CMK (cell line): Measurements from ENCODE around the gene TEX54.
"Not testable (repeated sequence)": the region's sequence is repeated elsewhere in the genome, so short reads cannot be mapped to it uniquely, and the experiment has no call there.

ENCODE experiments used
- DNase-seq: peaks from one replicate; pipeline ENCODE4 v3.0.0-alpha.2; 2010; ENCODE audit warnings: low read depth

TEX54 gene

GRCh38 chr11:62855571-62856332, 23.1 kb upstream of the TEX54 start:
- peak; percentile 99 for DNase-seq

- DNase-seq, result no peak
Measured at GRCh38 chr11:62854825-62855570, 22.4 kb upstream of the TEX54 start.

DNA sequence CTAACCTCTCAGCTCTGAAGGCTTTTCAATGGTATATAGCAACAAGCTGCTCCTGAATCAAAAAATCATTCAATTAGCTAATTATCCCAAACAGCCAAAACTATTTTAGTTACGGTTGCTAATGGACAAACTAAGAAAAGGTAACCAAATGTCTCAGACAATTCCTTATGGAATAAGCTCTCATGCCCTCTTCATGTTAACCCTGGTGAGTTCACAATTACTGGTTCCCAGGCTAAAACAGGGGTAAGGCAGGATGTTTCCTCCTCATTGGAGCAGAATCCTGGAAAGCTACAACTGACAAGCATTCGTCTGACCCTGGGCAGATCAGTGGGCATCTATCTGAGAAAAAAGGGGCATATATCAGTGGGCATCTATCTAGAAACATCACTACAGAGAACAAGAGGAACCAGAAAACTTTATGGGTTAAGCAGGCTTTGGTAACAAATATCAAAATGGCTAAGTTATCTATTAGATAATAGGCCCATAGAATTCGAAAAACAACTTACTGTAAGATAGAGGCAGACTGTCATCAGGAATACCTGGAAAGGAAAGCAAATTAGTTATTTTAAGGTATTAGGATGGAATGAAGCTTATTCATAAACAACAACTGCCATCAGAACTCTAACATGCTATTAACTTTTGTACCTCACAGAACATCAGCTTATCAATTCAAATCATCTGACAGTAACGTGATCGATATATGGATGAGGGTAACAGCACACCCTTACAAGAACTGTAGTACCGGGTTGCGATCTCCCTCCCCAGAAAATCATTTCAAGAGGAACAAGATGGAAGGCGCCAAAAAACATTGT, 21.6 kb upstream of the TEX54 start:
- DNase-seq, result no peak

- DNase-seq, result no peak
Measured at GRCh38 chr11:62853279-62853965, 20.8 kb upstream of the TEX54 start.

- no peak for DNase-seq
Measured at GRCh38 chr11:62852523-62853188, 20.0 kb upstream of the TEX54 start.

DNA sequence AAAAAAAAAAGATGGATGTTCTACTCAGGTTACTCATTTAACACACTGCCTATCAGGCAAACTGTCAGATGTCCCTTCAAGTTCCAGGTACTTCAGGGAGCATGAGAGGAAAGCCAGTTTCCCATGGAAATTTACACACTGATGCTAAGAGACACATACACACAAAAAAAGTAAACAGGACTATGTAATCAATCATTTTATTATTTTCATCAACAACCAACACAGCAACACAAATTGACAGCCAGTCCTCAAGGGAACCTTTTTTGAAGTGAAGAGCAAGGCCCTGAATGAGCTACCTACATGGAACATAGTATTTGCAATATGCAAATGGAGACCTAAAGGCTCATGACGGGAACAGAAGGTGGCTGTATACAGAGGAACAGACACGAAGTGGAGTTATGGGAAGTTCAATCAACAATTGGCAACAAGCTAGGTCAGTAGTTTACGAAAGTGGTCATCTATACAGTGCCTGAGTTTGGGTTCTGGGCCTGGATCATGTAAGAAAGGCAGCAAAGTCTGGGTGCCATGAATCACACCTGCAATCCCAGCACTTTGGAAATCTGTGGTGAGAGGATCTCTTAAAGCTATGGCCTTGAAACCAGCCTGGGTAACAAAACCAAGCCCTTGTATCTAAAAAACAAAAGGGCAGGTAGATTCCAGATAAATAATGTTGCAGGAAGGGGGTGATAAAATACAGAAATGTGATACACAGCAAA, 19.3 kb upstream of the TEX54 start:
- no peak for DNase-seq

DNA sequence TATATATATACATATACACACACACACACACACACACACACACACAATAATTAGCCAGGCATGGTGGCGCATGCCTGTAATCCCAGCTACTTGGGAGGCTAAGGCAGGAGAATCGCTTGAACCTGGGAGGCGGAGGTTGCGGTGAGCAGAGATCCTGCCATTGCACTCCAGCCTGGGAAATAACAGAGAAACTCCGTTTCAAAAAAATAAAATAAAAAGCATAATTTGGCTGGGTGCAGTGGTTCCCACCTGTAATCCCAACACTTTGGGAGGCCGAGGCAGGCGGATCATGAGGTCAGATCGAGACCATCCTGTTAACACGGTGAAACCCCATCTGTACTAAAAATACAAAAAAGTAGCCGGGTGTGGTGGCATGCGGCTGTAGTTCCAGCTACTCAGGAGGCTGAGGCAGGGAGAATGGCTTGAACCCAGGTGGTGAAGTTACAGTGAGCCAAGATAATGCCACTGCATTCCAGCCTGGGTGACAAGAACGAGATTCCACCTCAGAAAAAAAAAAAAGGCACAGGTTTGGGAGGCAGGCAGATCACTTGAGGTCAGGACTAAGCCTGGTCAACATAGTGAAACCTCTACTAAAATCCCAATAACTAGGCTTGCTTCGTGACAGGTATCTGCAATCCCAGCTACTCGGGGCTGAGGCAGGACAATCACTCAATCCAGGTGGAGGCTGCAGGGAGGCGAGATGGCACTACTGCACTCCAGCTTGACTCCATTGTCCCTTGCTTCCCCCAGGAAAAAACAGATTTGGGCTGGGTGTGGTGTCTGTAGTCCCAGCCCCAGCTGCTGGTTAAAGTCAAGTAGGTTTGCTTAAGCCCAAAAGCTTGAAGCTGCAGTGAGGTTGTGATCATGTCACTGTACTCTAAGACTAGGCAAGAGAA, 18.5 kb upstream of the TEX54 start:
- no peak for DNase-seq

- no peak for DNase-seq
Measured at GRCh38 chr11:62847767-62848314, 15.2 kb upstream of the TEX54 start.

DNA sequence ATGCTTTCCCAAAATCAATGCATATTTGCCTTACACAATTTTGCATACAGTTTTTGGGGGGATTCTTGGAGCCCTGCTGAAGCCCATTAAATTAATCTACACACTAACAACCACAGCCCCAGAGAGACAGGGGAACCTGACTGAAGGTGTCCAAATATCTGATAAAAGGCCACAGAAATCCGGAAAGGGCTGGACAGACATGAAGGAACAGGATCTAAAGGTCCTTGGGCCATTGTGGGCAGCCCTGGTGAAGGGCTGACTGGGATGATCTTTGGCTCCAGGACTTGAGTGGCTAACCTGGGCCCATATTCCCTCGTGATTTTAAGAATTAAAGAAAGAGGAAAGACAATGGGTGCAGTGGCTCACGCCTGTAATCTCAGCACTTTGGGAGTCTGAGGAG, 13.5 kb upstream of the TEX54 start:
- no peak for DNase-seq

GRCh38 chr11:62844154-62844553, 11.5 kb upstream of the TEX54 start:
- DNase-seq, result no peak

DNA sequence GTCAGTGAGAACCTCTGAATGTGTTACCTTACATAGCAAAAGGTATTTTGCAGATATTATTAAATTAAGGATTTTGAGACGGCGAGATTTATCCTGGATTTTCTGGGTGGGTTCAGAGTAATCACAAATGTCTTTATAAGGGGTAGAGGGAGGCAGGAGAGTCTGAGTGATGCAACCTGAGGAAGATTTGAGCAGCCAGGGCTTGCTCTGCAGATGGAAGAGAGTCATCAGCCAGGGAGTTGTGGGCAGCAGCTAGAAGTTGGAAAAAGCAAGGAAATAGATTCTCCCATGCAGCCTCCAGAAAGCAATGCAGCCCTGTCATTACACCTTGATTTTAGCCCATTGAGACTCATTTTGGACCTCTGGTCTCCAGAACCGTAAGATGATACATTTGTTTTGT, 10.8 kb upstream of the TEX54 start:
- no peak for DNase-seq

- not testable (repeated sequence) for DNase-seq
Measured at GRCh38 chr11:62842891-62843290, 10.2 kb upstream of the TEX54 start.

DNA sequence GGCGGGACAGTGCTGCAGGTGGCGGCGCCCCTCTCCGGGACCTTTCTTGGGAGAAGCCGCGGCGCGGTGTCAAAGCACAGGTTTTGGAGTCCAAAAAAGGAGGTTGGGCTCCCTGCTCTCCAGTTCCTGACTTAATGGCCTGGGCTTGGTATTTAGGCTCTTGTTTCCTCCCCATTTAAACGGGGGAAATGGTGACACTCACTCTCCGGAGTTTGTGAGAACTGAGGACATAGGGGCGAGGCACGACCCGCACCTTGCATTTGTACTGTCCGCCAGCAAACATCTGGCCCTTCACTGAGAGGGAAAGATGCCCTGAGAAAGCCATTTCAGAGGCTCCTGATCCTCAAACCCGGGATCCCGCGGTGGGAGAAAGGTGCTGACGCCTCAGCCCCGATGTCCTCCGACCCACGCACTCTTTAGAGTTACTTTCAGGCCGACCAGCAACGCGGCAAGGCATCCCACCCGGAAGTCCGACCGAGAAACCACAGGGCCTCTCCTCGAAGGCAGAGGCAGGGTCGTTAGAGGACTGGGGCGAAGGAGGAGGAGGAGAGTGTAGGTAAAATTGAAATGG, 9.6 kb upstream of the TEX54 start:
- DNase-seq, result no peak

- peak; percentile 93 for DNase-seq
Measured at GRCh38 chr11:62841361-62842170, 8.9 kb upstream of the TEX54 start.

DNA sequence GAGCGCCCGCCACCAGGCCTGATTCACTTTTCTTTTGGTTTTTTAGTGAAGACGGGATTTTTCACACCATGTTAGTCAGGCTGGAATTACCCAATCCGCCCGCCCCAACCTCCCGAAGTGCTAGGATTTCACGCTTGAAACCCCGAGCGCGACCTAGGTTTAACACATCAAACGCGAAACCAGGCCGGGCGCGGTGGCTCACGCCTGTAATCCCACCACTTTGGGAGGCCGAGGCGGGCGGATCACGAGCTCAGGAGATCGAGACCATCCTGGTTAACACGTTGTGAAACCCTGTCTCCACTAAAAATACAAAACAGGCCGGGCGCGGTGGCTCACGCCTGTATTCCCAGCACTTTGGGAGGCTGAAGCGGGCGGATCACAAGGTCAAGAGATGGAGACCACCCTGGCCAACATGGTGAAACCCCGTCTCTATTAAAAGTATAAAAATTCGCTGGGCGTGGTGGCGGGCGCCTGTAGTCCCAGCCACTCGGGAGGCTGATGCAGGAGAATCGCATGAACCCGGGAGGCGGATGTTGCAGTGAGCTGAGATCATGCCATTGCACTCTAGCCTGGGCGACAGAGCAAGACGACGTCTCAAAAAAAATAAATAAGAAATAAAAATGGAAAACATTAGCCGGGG, 8.2 kb upstream of the TEX54 start:
- DNase-seq, result not testable (repeated sequence)

- no peak for DNase-seq
Measured at GRCh38 chr11:62839050-62839945, 6.7 kb upstream of the TEX54 start, which contains the start of gene WDR74. Gene WDR74, minus strand, starts transcription at chr11:62839590. Its CDS starts 20 bp downstream, at chr11:62839570.

DNA sequence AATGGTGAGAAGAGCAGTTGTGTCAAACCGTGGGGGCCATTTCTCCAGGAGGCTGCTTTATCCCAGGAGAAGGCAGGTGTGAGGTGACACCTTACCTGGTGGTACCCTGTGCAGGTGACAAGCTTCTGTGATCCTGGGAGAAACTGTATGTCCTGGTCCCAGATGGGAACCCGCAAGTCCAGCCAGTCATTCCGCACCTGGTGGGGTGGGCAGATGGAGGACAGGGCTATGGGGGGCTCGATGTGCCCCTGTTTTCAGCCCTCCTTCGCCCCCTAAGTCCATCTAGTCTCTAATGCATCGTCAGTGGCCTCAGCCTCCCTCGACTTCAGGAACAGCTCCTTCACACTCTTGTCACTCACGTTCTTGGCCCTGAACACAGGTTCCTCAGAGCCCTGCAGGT, 2.7 kb upstream of the TEX54 start:
- no peak for DNase-seq
